GM12878 (cell line): ENCODE data around the gene GGACT. TPM values are rescaled to one million over a fixed set of nuclear protein-coding genes. Genes with fewer than 3 reads are reported as not detected.

Source experiments
- ATAC-seq: fragments of 200-7000 bp; cut with Tn5 transposase; 3 replicates; pipeline ENCODE4 v1.9.1; 2020; ENCODE audit warnings: mild to moderate bottlenecking, moderate library complexity
- BruUV-seq: library from RNA; stranded (reverse); fragments of 400-500 nt; replicated peaks from 2 replicates; lab custom pipeline; 2021; lab: Mats Ljungman, UMichigan
- CTCF ChIA-PET: fragments of 300-600 bp; sonication (Branson Sonifier 250); formaldehyde crosslinking; extraction: SDS; loops from one replicate; lab custom pipeline; 2021; ENCODE audit warnings: inconsistent platforms; lab: Yijun Ruan, JAX
- POLR2A ChIA-PET: fragments of 350-600 bp; formaldehyde crosslinking; extraction: SDS; loops from one replicate; lab custom pipeline; 2021; ENCODE audit warnings: inconsistent platforms; lab: Charles Lee
- RAD21 ChIA-PET: fragments of 300-600 bp; sonication (Branson Sonifier 250); formaldehyde crosslinking; loops from one replicate; lab custom pipeline; 2023; ENCODE audit warnings: antibody characterized with exemption; ENCODE audit not compliant: unreplicated experiment; lab: Charles Lee
- SMC1A ChIA-PET: fragments of 300-600 bp; sonication (Branson Sonifier 250); formaldehyde crosslinking; loops from one replicate; lab custom pipeline; 2023; ENCODE audit not compliant: unreplicated experiment, uncharacterized antibody; lab: Charles Lee
- DNase-seq: peaks from one replicate; pipeline ENCODE4 v3.0.0-alpha.2; 2011; ENCODE audit warnings: low read depth, low spot score
- FAIRE-seq: peaks from 3 replicates; lab custom pipeline; 2011; peaks lifted over from hg19 to GRCh38; lab: Jason Lieb, UNC
- H2AFZ ChIP-seq: 2 replicates; pipeline ENCODE4 v1.6.0; 2011; ENCODE audit warnings: low read depth, low read length, control low read depth; ENCODE audit not compliant: control insufficient read depth
- H3K27ac ChIP-seq: 2 replicates; pipeline ENCODE4 v1.5.1; 2011; ENCODE audit warnings: control low read depth; ENCODE audit not compliant: control insufficient read depth, insufficient read depth
- H3K27me3 ChIP-seq, 2 experiments: replicated peaks in 1 of 2; 2 replicates each; pipeline versions ENCODE4 v1.6.0 to v1.6.1; 2011; ENCODE audit warnings: low read length in 1 of 2; ENCODE audit not compliant: control insufficient read depth in 2 of 2, insufficient read depth in 2 of 2
- H3K36me3 ChIP-seq, 2 experiments: 2 replicates each; pipeline ENCODE4 v1.5.1; 2011; ENCODE audit warnings: low read length in 1 of 2; ENCODE audit not compliant: control insufficient read depth in 2 of 2, insufficient read depth in 2 of 2
- H3K4me1 ChIP-seq: 2 replicates; pipeline ENCODE4 v1.6.1; 2011; ENCODE audit warnings: mild to moderate bottlenecking, low read length, moderate library complexity, mixed read lengths; ENCODE audit not compliant: control insufficient read depth, insufficient read depth
- H3K4me2 ChIP-seq: 2 replicates; pipeline ENCODE4 v1.6.0; 2011; ENCODE audit warnings: control low read depth; ENCODE audit not compliant: control insufficient read depth, insufficient read depth
- H3K4me3 ChIP-seq: fragments of 200-600 bp; sonication (generic); 2 replicates; pipeline ENCODE4 v1.5.1; 2016
- H3K79me2 ChIP-seq: 2 replicates; pipeline ENCODE4 v1.6.0; 2011; ENCODE audit warnings: low read length; ENCODE audit not compliant: control insufficient read depth, insufficient read depth
- H3K9ac ChIP-seq: 2 replicates; pipeline ENCODE4 v1.8.0; 2011; ENCODE audit warnings: low read length, control low read depth, mixed read lengths; ENCODE audit not compliant: control insufficient read depth, insufficient read depth
- H3K9me3 ChIP-seq: replicated peaks from 3 replicates; pipeline ENCODE4 v1.5.1; 2011; ENCODE audit warnings: mild to moderate bottlenecking, low read length; ENCODE audit not compliant: control insufficient read depth, insufficient read depth
- H4K20me1 ChIP-seq: 2 replicates; pipeline ENCODE4 v1.6.0; 2011; ENCODE audit not compliant: control insufficient read depth, insufficient read depth
- ATF3 ChIP-seq: IDR thresholded peaks from 2 replicates; pipeline ENCODE4 v1.6.1; 2011; ENCODE audit warnings: low read depth, mild to moderate bottlenecking, low read length, moderate library complexity, borderline replicate concordance; ENCODE audit errors: extremely low read depth
- CBX3 ChIP-seq: fragments of 200-600 bp; sonication (generic); IDR thresholded peaks from 2 replicates; pipeline ENCODE4 v1.6.1; 2016; ENCODE audit warnings: low read depth, borderline replicate concordance
- CHD1 ChIP-seq: IDR thresholded peaks from 2 replicates; pipeline ENCODE4 v1.6.1; 2012; ENCODE audit warnings: low read depth, low read length, improper control_type of control experiment
- DPF2 ChIP-seq: fragments of 450-650 bp; IDR thresholded peaks from 2 replicates; pipeline ENCODE4 v1.6.1; 2017; ENCODE audit warnings: mild to moderate bottlenecking
- FOXK2 ChIP-seq: fragments of 450-650 bp; IDR thresholded peaks from 2 replicates; pipeline ENCODE4 v1.6.1; 2017; ENCODE audit warnings: mild to moderate bottlenecking, moderate library complexity
- GABPA ChIP-seq: IDR thresholded peaks from 2 replicates; pipeline ENCODE4 v1.6.1; 2014; ENCODE audit warnings: antibody characterized with exemption, low read depth, mild to moderate bottlenecking, inconsistent platforms
- HCFC1 ChIP-seq: fragments of 150-350 bp; IDR thresholded peaks from 2 replicates; pipeline ENCODE4 v1.6.1; 2014; ENCODE audit warnings: low read length
- IKZF2 ChIP-seq, 2 experiments: fragments of 450-650 bp; IDR thresholded peaks; 2 replicates each; pipeline ENCODE4 v1.6.1; 2017; ENCODE audit warnings: mild to moderate bottlenecking in 2 of 2, moderate library complexity in 2 of 2
- KLF5 ChIP-seq: fragments of 450-650 bp; IDR thresholded peaks from 2 replicates; pipeline ENCODE4 v1.6.1; 2014; ENCODE audit warnings: mild to moderate bottlenecking; ENCODE audit not compliant: partially characterized antibody
- MTA2 ChIP-seq: fragments of 450-650 bp; IDR thresholded peaks from 2 replicates; pipeline ENCODE4 v1.6.1; 2016; ENCODE audit warnings: low read depth, mild to moderate bottlenecking, moderate library complexity
- PBX3 ChIP-seq: IDR thresholded peaks from 2 replicates; pipeline ENCODE4 v1.6.1; 2011; ENCODE audit warnings: mild to moderate bottlenecking, low read depth, low read length, moderate library complexity; ENCODE audit not compliant: insufficient replicate concordance
- POU2F2 ChIP-seq: IDR thresholded peaks from 3 replicates; pipeline ENCODE4 v1.6.1; 2011; ENCODE audit warnings: low read depth, mild to moderate bottlenecking, low read length, borderline replicate concordance
- whole genome bisulfite sequencing: methylation state at CpG from one replicate; pipeline ENCODE4 v1.1.6; 2016; ENCODE audit warnings: low lambda C conversion rate; ENCODE audit not compliant: insufficient replicate concordance, insufficient coverage; ENCODE audit errors: missing lambda C conversion rate; 5-methylcytosine and 5-hydroxymethylcytosine counted together
- in situ Hi-C: fragments of 300-500 bp; cut with MboI; formaldehyde crosslinking; loops from 9 replicates; pipeline ENCODE4 v1.14.3; 2018; ENCODE audit warnings: mixed read lengths
- intact Hi-C: fragments of 100-400 bp; cut with micrococcal nuclease; formaldehyde crosslinking; loops from one replicate; pipeline ENCODE4 v1.14.2; 2022; ENCODE audit not compliant: unreplicated experiment
- polyA plus RNA-seq, 11 experiments: library from polyadenylated mRNA; depleted of rRNA in 4 of 11; unstranded in 6 of 11; stranded (reverse) in 5 of 11; fragments of >200 nt; fragmentation: Nextera tagmentation in 4 of 11; fragmentation: Illumina TruSeq in 1 of 11; extraction: Ambion mirVana in 4 of 11; extraction: Trizol in 1 of 11; gene quantifications; 1 replicate in 1 of 11; 2 replicates in 10 of 11; pipeline versions ENCODE4 v1.2.1 to v1.2.3, GENCODE V29; 2011 to 2016; ENCODE audit warnings: inconsistent platforms in 2 of 11, missing spikeins in 2 of 11, low read depth in 1 of 11
- total RNA-seq, 4 experiments: library from RNA; depleted of rRNA in 3 of 4; stranded (reverse); fragments of >200 nt in 3 of 4; fragmentation: Illumina TruSeq in 1 of 4; extraction: Trizol in 1 of 4; gene quantifications; 2 replicates each; pipeline versions ENCODE4 v1.2.1 to v1.2.3, GENCODE V29; 2013 to 2021
- TF ChIP-seq, protein P1 (sequence below): IDR thresholded peaks from 2 replicates; pipeline ENCODE4 v1.6.1; 2011; ENCODE audit warnings: borderline replicate concordance, low read depth, mild to moderate bottlenecking, moderate library complexity, mixed read lengths, low read length; ENCODE audit not compliant: insufficient read depth; ENCODE audit errors: extremely low read length

The GGACT gene
- total and polyA plus RNA-seq, 10 of the 15 experiments (the other 5 are each of a cell fraction or from before 2014, with no cell fraction given): 0.61 to 8.8 (median 4.2) TPM

- H3K4me2 ChIP-seq: no peak overlapping the region
- in situ Hi-C loops (no loop called here), intact Hi-C loops (loop anchor here (10.0 kb wide), 1 partner anchor 895 kb away; no protein-coding TSS in a partner anchor)
- POLR2A ChIA-PET: no interaction called here
- H3K27me3 ChIP-seq: no peaks in the 10 kb centered on the region
- no peak overlapping the region for H3K9ac ChIP-seq
- no peaks in the 10 kb centered on the region for H4K20me1 ChIP-seq
- RAD21 ChIA-PET: no interaction called here
- FAIRE-seq (no peak), DNase-seq (no peak), ATAC-seq (no peak)
- TF ChIP-seq CBX3: no peak
- TF ChIP-seq HCFC1: no peak
- TF ChIP-seq ATF3: no peak
- no peak for TF ChIP-seq KLF5
- no peak overlapping the region for H3K27ac ChIP-seq
- H3K4me1 ChIP-seq: no peaks in the 10 kb centered on the region
- no peaks in the 10 kb centered on the region for H3K9me3 ChIP-seq
- no peaks in the 10 kb centered on the region for H3K36me3 ChIP-seq
- BruUV-seq: no TSS peak
- H2AFZ ChIP-seq: no peak overlapping the region
- 76% methylated on average over 9 of the region's 9 CpGs for WGBS
- SMC1A ChIA-PET: no interaction called here
- H3K79me2 ChIP-seq: no peaks in the 10 kb centered on the region
- CTCF ChIA-PET: interaction anchor here (0.5 kb wide), 1 partner anchor 26 kb away, joined by 3 read pairs; no protein-coding TSS in a partner anchor
- no peak overlapping the region for H3K4me3 ChIP-seq
Observed at GRCh38 chr13:100549316-100549715, 39.3 kb downstream of the GGACT start.

- Histone ChIP-seq H4K20me1 (no peaks in the 10 kb centered on the region), H3K4me2 (no peak overlapping the region), H3K4me1 (peaks cover 2% of the 10 kb centered on the region; the same call in 1 of the 2 replicates), H2AFZ (no peak overlapping the region), H3K9ac (no peak overlapping the region), H3K27me3 (no peaks in the 10 kb centered on the region), H3K27ac (no peak overlapping the region), H3K36me3 (no peaks in the 10 kb centered on the region), H3K79me2 (no peaks in the 10 kb centered on the region), H3K4me3 (no peak overlapping the region), H3K9me3 (no peaks in the 10 kb centered on the region)
- intact Hi-C loops: loop anchor here (10.0 kb wide), 1 partner anchor 893 kb away; no protein-coding TSS in a partner anchor
- SMC1A ChIA-PET: no interaction called here
- in situ Hi-C loops: no loop called here
- no TSS peak for BruUV-seq
- DNase-seq (no peak), ATAC-seq (no peak), FAIRE-seq (no peak)
- RAD21 ChIA-PET: no interaction called here
- TF ChIP-seq, protein P1, sequence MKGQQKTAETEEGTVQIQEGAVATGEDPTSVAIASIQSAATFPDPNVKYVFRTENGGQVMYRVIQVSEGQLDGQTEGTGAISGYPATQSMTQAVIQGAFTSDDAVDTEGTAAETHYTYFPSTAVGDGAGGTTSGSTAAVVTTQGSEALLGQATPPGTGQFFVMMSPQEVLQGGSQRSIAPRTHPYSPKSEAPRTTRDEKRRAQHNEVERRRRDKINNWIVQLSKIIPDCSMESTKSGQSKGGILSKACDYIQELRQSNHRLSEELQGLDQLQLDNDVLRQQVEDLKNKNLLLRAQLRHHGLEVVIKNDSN: no peak
- no peak for TF ChIP-seq GABPA
- no peak for TF ChIP-seq MTA2
- TF ChIP-seq CHD1: no peak
- TF ChIP-seq IKZF2 (IDR thresholded peaks at IDR 0.05): no peak
- no peak for TF ChIP-seq PBX3
- TF ChIP-seq KLF5: no peak
- no peak for TF ChIP-seq FOXK2
- TF ChIP-seq DPF2: no peak
- no peak for TF ChIP-seq POU2F2
- POLR2A ChIA-PET: no interaction called here
- CTCF ChIA-PET: no interaction called here
- WGBS: 80% methylated on average over 9 of the region's 9 CpGs
Observed at GRCh38 chr13:100547791-100548201, 40.8 kb downstream of the GGACT start.
